GM13976 (cell line): ENCODE results near the gene TAS2R40.

ENCODE experiments used
- DNase-seq: peaks from one replicate; pipeline ENCODE4 v3.0.0; 2012; ENCODE audit warnings: low spot score
- CTCF ChIP-seq: IDR thresholded peaks from 2 replicates; pipeline ENCODE4 v1.5.1; 2012; ENCODE audit warnings: borderline replicate concordance, mild to moderate bottlenecking; ENCODE audit not compliant: insufficient read depth; ENCODE audit errors: extremely low read depth, missing control alignments, control extremely low read depth
- in situ Hi-C: fragments of 300-500 bp; cut with MboI; formaldehyde crosslinking; loops from one replicate; pipeline ENCODE4 v1.12.0; 2022; ENCODE audit warnings: low sequenced_read_pairs, mixed read lengths, inconsistent platforms; ENCODE audit not compliant: unreplicated experiment

Gene TAS2R40

GRCh38 chr7:143271240-143271639, 49.4 kb downstream of the TAS2R40 start:
- DNase-seq = no peak
- in situ Hi-C loops = loop anchor here (25.0 kb wide), 1 partner anchor 566 kb away; no protein-coding TSS in a partner anchor
- no peak for TF ChIP-seq CTCF
